B cell (primary cell): ENCODE results near the gene PPP1R2. TPM values are rescaled to one million over a fixed set of nuclear protein-coding genes. Genes with fewer than 3 reads are reported as not detected.
"Not testable (repeated sequence)": the region's sequence is repeated elsewhere in the genome, so short reads cannot be mapped to it uniquely, and the experiment has no call there.

ENCODE experiments used
- ATAC-seq: fragments of 200-7000 bp; cut with Tn5 transposase; one replicate; pipeline ENCODE4 v1.10.0; 2021; ENCODE audit warnings: low read depth, mild to moderate bottlenecking, moderate number of reproducible peaks, moderate library complexity
- CTCF ChIA-PET: fragments of 350-600 bp; sonication (Branson Sonifier 250); formaldehyde crosslinking; loops from one replicate; lab custom pipeline; 2021; ENCODE audit warnings: antibody characterized with exemption, inconsistent platforms; lab: Charles Lee
- POLR2A ChIA-PET: fragments of 350-600 bp; sonication (Branson Sonifier 250); formaldehyde crosslinking; loops from one replicate; lab custom pipeline; 2021; ENCODE audit warnings: antibody characterized with exemption; lab: Charles Lee
- DNase-seq: peaks from one replicate; pipeline ENCODE4 v3.0.0; 2013
- H2AFZ ChIP-seq: 2 replicates; pipeline ENCODE4 v1.6.1; 2012; ENCODE audit warnings: mild to moderate bottlenecking, low read depth, low read length; ENCODE audit not compliant: insufficient read depth, poor library complexity, severe bottlenecking
- H3K27ac ChIP-seq, 2 donors: 1 replicate in 1 of 2; 2 replicates in 1 of 2; pipeline ENCODE4 v1.5.1; 2012 to 2013; ENCODE audit warnings: low read length in 2 of 2, mild to moderate bottlenecking in 2 of 2, moderate library complexity in 1 of 2
- H3K27me3 ChIP-seq, 4 experiments: fragments of 200-600 bp in 1 of 4; sonication (generic) in 1 of 4; replicated peaks in 1 of 4; 1 replicate in 2 of 4; 2 replicates in 2 of 4; pipeline versions ENCODE4 v1.6.1 to v1.7.0; 2013 to 2016; ENCODE audit warnings: low read length in 3 of 4, mild to moderate bottlenecking in 2 of 4, mixed read lengths in 1 of 4, moderate library complexity in 1 of 4; ENCODE audit not compliant: insufficient read depth in 4 of 4, control insufficient read depth in 3 of 4; ENCODE audit errors: control extremely low read depth in 1 of 4
- H3K36me3 ChIP-seq, 2 experiments: replicated peaks in 1 of 2; 1 replicate in 1 of 2; 2 replicates in 1 of 2; pipeline versions ENCODE4 v1.6.1 to v1.7.1; 2013; ENCODE audit warnings: low read length in 1 of 2; ENCODE audit not compliant: insufficient read depth in 2 of 2, control insufficient read depth in 1 of 2; ENCODE audit errors: control extremely low read depth in 1 of 2, extremely low read depth in 1 of 2
- H3K4me1 ChIP-seq, 2 donors: fragments of 200-600 bp in 1 of 2; sonication (generic) in 1 of 2; 1 replicate in 1 of 2; 2 replicates in 1 of 2; pipeline versions ENCODE4 v1.5.1 to v1.6.1; 2013 to 2017; ENCODE audit warnings: low read length in 2 of 2; ENCODE audit not compliant: control insufficient read depth in 2 of 2, insufficient read depth in 2 of 2
- H3K4me2 ChIP-seq: replicated peaks from 2 replicates; pipeline ENCODE3; 2012; ENCODE audit warnings: mild to moderate bottlenecking, low read depth, low read length; ENCODE audit not compliant: poor library complexity, severe bottlenecking
- H3K4me3 ChIP-seq, 5 experiments: fragments of 200-600 bp in 1 of 5; sonication (generic) in 1 of 5; 1 replicate in 3 of 5; 2 replicates in 2 of 5; pipeline versions ENCODE4 v1.5.1 to v1.7.0; 2011 to 2016; ENCODE audit warnings: low read length in 4 of 5, mild to moderate bottlenecking in 4 of 5, low read depth in 2 of 5, control low read depth in 1 of 5, moderate library complexity in 1 of 5; ENCODE audit not compliant: insufficient read depth in 1 of 5; ENCODE audit errors: control extremely low read depth in 1 of 5, extremely low read depth in 1 of 5
- H3K79me2 ChIP-seq: fragments of 200-600 bp; sonication (generic); one replicate; pipeline ENCODE4 v1.6.0; 2016; ENCODE audit warnings: low read length; ENCODE audit not compliant: control insufficient read depth, insufficient read depth
- H3K9ac ChIP-seq: fragments of 200-600 bp; sonication (generic); 2 replicates; pipeline ENCODE4 v1.6.1; 2017; ENCODE audit warnings: mild to moderate bottlenecking, low read length, moderate library complexity
- H3K9me3 ChIP-seq, 3 donors: one replicate each; pipeline versions ENCODE4 v1.6.1 to v1.7.1; 2013; ENCODE audit warnings: low read length in 2 of 3; ENCODE audit not compliant: control insufficient read depth in 2 of 3, insufficient read depth in 1 of 3; ENCODE audit errors: control extremely low read depth in 1 of 3
- H4K20me1 ChIP-seq: 2 replicates; pipeline ENCODE4 v1.6.0; 2012; ENCODE audit warnings: mild to moderate bottlenecking, low read length; ENCODE audit not compliant: insufficient read depth, control insufficient read depth, poor library complexity, severe bottlenecking
- H3K27ac Mint-ChIP-seq: one replicate; pipeline ENCODE4 v1.8.0; 2021; ENCODE audit warnings: mixed read lengths
- H3K27me3 Mint-ChIP-seq: one replicate; pipeline ENCODE4 v1.8.0; 2021; ENCODE audit warnings: mixed read lengths
- H3K4me1 Mint-ChIP-seq: one replicate; pipeline ENCODE4 v1.8.0; 2021; ENCODE audit warnings: mixed read lengths
- H3K4me3 Mint-ChIP-seq: one replicate; pipeline ENCODE4 v1.8.0; 2021; ENCODE audit warnings: mixed read lengths
- H3K9me3 Mint-ChIP-seq: one replicate; pipeline ENCODE4 v1.8.0; 2022; ENCODE audit warnings: mixed read lengths; ENCODE audit not compliant: insufficient read depth
- CTCF ChIP-seq: fragments of 200-600 bp; IDR thresholded peaks from one replicate; pipeline ENCODE4 v1.8.0; 2022; ENCODE audit warnings: antibody characterized with exemption, mild to moderate bottlenecking
- EZH2 ChIP-seq: IDR thresholded peaks from 2 replicates; pipeline ENCODE4 v1.6.1; 2012; ENCODE audit warnings: borderline replicate concordance, low read depth, mild to moderate bottlenecking, moderate library complexity, low read length; ENCODE audit not compliant: insufficient read depth, poor library complexity, severe bottlenecking
- WGBS: methylation state at CpG from one replicate; pipeline ENCODE4 v1.1.5; 2013; ENCODE audit warnings: missing lambda C conversion rate; ENCODE audit not compliant: insufficient coverage; 5-methylcytosine and 5-hydroxymethylcytosine counted together
- intact Hi-C: fragments of 100-400 bp; cut with micrococcal nuclease; formaldehyde crosslinking; loops from one replicate; pipeline ENCODE4 v1.10.0; 2022
- polyA plus RNA-seq: library from polyadenylated mRNA; depleted of rRNA; stranded (reverse); fragments of >200 nt; gene quantifications from 2 replicates; pipeline ENCODE4 v1.2.3, GENCODE V29; 2012
- total RNA-seq, 2 donors: library from RNA; stranded (reverse); fragments of 120-200 nt in 1 of 2; gene quantifications; 1 replicate in 1 of 2; 2 replicates in 1 of 2; pipeline versions ENCODE4 v1.2.3 to v1.2.4, GENCODE V29; 2013 to 2022

The PPP1R2 gene
- total and polyA plus RNA-seq, 2 donors (not counting 1 experiment from before 2014, with no cell fraction given) = 39.1 to 73.8 TPM

- H3K79me2 ChIP-seq = no peaks in the 10 kb centered on the region
- 100% methylated on average over 1 of the region's 2 CpGs for WGBS
Measured at GRCh38 chr3:195591852-195592251, 48.7 kb upstream of the PPP1R2 start.

GRCh38 chr3:195591220-195591619, 48.1 kb upstream of the PPP1R2 start:
- intact Hi-C loops = no loop called here
- Mint-ChIP-seq H3K4me1 (no peaks in the 10 kb centered on the region), H3K4me3 (no peak overlapping the region), H3K27me3 (no peaks in the 10 kb centered on the region), H3K27ac (no peak overlapping the region), H3K9me3 (no peaks in the 10 kb centered on the region)
- Histone ChIP-seq H3K79me2 (no peaks in the 10 kb centered on the region), H3K4me3 (no peak overlapping the region), H3K27me3 (peaks cover 0 to 22% (median 0%) of the 10 kb centered on the region in 4 experiments), H3K36me3 (no peaks in the 10 kb centered on the region), H2AFZ (no peak overlapping the region), H3K9me3 (peaks cover 0 to 15% (median 0%) of the 10 kb centered on the region in 3 donors), H3K4me1 (no peaks in the 10 kb centered on the region), H3K9ac (no peak overlapping the region), H3K4me2 (no peak overlapping the region), H4K20me1 (no peaks in the 10 kb centered on the region), H3K27ac (no peak overlapping the region)
- ATAC-seq (no peak), DNase-seq (no peak)
- ChIA-PET POLR2A (no interaction called here), CTCF (no interaction called here)
- TF ChIP-seq EZH2 (no peak), CTCF (no peak)
- 83% methylated on average over 5 of the region's 6 CpGs for WGBS

More at GRCh38 chr3:195591852-195592251, 48.7 kb upstream of the PPP1R2 start:
- Histone ChIP-seq H4K20me1 (no peaks in the 10 kb centered on the region), H3K4me3 (no peak overlapping the region), H2AFZ (no peak overlapping the region), H3K9me3 (peaks cover 0 to 15% (median 0%) of the 10 kb centered on the region in 3 donors), H3K9ac (no peak overlapping the region), H3K36me3 (no peaks in the 10 kb centered on the region), H3K27ac (no peak overlapping the region), H3K4me1 (no peaks in the 10 kb centered on the region), H3K27me3 (peaks cover 0 to 22% (median 0%) of the 10 kb centered on the region in 4 experiments), H3K4me2 (no peak overlapping the region)
- Mint-ChIP-seq H3K4me3 (no peak overlapping the region), H3K9me3 (no peaks in the 10 kb centered on the region), H3K4me1 (no peaks in the 10 kb centered on the region), H3K27ac (no peak overlapping the region), H3K27me3 (no peaks in the 10 kb centered on the region)
- no peak for TF ChIP-seq EZH2
- TF ChIP-seq CTCF = no peak
- POLR2A ChIA-PET = no interaction called here
- CTCF ChIA-PET = no interaction called here
- intact Hi-C loops = no loop called here
- DNase-seq (no peak), ATAC-seq (no peak)

- H3K9ac ChIP-seq, H3K4me1 Mint-ChIP-seq, H3K27ac Mint-ChIP-seq, H3K9me3 Mint-ChIP-seq, H4K20me1 ChIP-seq, CTCF ChIA-PET, H3K4me3 Mint-ChIP-seq, H3K4me1 ChIP-seq, ATAC-seq, POLR2A ChIA-PET, intact Hi-C loops, H3K27me3 Mint-ChIP-seq, DNase-seq, H3K4me3 ChIP-seq, H2AFZ ChIP-seq, H3K27ac ChIP-seq, H3K4me2 ChIP-seq, H3K36me3 ChIP-seq, H3K79me2 ChIP-seq: not testable (repeated sequence)
- peaks cover 0 to 22% (median 0%) of the 10 kb centered on the region in 4 experiments for H3K27me3 ChIP-seq
- no CpG with 5 or more reads among the region's 2 CpGs for WGBS
- H3K9me3 ChIP-seq = peaks cover 0 to 15% (median 0%) of the 10 kb centered on the region in 3 donors
Measured at GRCh38 chr3:195590381-195590780, 47.3 kb upstream of the PPP1R2 start.
